Measurements from ENCODE around the gene MAML1. TPM values are rescaled to one million over a fixed set of nuclear protein-coding genes. Genes with fewer than 3 reads are reported as not detected.

MAML1 gene
- polyA plus RNA-seq, 1 donor from 2014 or later: 6.8 TPM

- Histone ChIP-seq H2AFZ (ENCODE audit: low read depth, low read length) (no peak overlapping the region), H3K4me2 (ENCODE audit: low read length) (no peak overlapping the region), H3K36me3 (ENCODE audit: insufficient read depth, low read length) (no peaks in the 10 kb centered on the region), H3F3A (ENCODE audit: insufficient read depth, low read length, poor library complexity, severe bottlenecking) (no peaks in the 10 kb centered on the region), H3K27me3 (ENCODE audit: insufficient read depth, low read depth, low read length) (peaks cover 2% of the 10 kb centered on the region), H3K79me2 (replicated peaks; ENCODE audit: insufficient read depth, low read length) (peaks cover 7% of the 10 kb centered on the region), H3K9me3 (ENCODE audit: low read length) (no peaks in the 10 kb centered on the region), H3K27ac (ENCODE audit: low read length) (no peak overlapping the region), H4K20me1 (ENCODE audit: insufficient read depth) (no peaks in the 10 kb centered on the region), H3K9ac (ENCODE audit: low read length) (no peak overlapping the region), H3K9me2 (ENCODE audit: insufficient read depth, low read length) (no peaks in the 10 kb centered on the region), H3K4me3 (ENCODE audit: low read length) (no peak overlapping the region)
- TF ChIP-seq CTCF (IDR thresholded peaks at IDR 0.05; ENCODE audit: poor library complexity, severe bottlenecking): no peak
- no peak for TF ChIP-seq TAF1 (IDR thresholded peaks at IDR 0.05; ENCODE audit: low read depth)
- TF ChIP-seq REST (IDR thresholded peaks at IDR 0.05; ENCODE audit: borderline replicate concordance): no peak
- TF ChIP-seq SMC3 (conservative IDR thresholded peaks at IDR 0.05; ENCODE audit: poor library complexity): no peak
- TF ChIP-seq RAD21 (conservative IDR thresholded peaks at IDR 0.05): no peak
- no peak for TF ChIP-seq POLR2AphosphoS5 (IDR thresholded peaks at IDR 0.05)
- TF ChIP-seq EP300 (conservative IDR thresholded peaks at IDR 0.05; ENCODE audit: poor library complexity, severe bottlenecking): no peak
- no peak for TF ChIP-seq MXI1 (conservative IDR thresholded peaks at IDR 0.05; ENCODE audit: poor library complexity, severe bottlenecking)
- no peak for TF ChIP-seq EZH2 (IDR thresholded peaks at IDR 0.05; ENCODE audit: borderline replicate concordance, insufficient read depth, low read length, poor library complexity, severe bottlenecking)
These were observed 79.7 kb downstream of the MAML1 start for GRCh38 chr5:179812135-179812825.

GRCh38 chr5:179812997-179813607 lies 80.5 kb downstream of the MAML1 start:
- Histone ChIP-seq H3K79me2 (replicated peaks; ENCODE audit: insufficient read depth, low read length) (peaks cover 3% of the 10 kb centered on the region), H3K9me3 (ENCODE audit: low read length) (no peaks in the 10 kb centered on the region), H4K20me1 (ENCODE audit: insufficient read depth) (no peaks in the 10 kb centered on the region), H3K27ac (ENCODE audit: low read length) (no peak overlapping the region), H3K4me2 (ENCODE audit: low read length) (no peak overlapping the region), H3K27me3 (ENCODE audit: insufficient read depth, low read depth, low read length) (peaks cover 4% of the 10 kb centered on the region), H3K9me2 (ENCODE audit: insufficient read depth, low read length) (no peaks in the 10 kb centered on the region), H3K9ac (ENCODE audit: low read length) (no peak overlapping the region), H3K36me3 (ENCODE audit: insufficient read depth, low read length) (no peaks in the 10 kb centered on the region), H3K4me3 (ENCODE audit: low read length) (no peak overlapping the region), H2AFZ (ENCODE audit: low read depth, low read length) (no peak overlapping the region), H3F3A (ENCODE audit: insufficient read depth, low read length, poor library complexity, severe bottlenecking) (no peaks in the 10 kb centered on the region)
- no peak for TF ChIP-seq EZH2 (IDR thresholded peaks at IDR 0.05; ENCODE audit: borderline replicate concordance, insufficient read depth, low read length, poor library complexity, severe bottlenecking)
- TF ChIP-seq RAD21 (conservative IDR thresholded peaks at IDR 0.05): no peak
- TF ChIP-seq POLR2AphosphoS5 (IDR thresholded peaks at IDR 0.05): no peak
- TF ChIP-seq REST (IDR thresholded peaks at IDR 0.05; ENCODE audit: borderline replicate concordance): no peak
- TF ChIP-seq CTCF (IDR thresholded peaks at IDR 0.05; ENCODE audit: poor library complexity, severe bottlenecking): no peak
- no peak for TF ChIP-seq TAF1 (IDR thresholded peaks at IDR 0.05; ENCODE audit: low read depth)
- TF ChIP-seq MXI1 (conservative IDR thresholded peaks at IDR 0.05; ENCODE audit: poor library complexity, severe bottlenecking): no peak
- TF ChIP-seq EP300 (conservative IDR thresholded peaks at IDR 0.05; ENCODE audit: poor library complexity, severe bottlenecking): no peak
- TF ChIP-seq SMC3 (conservative IDR thresholded peaks at IDR 0.05; ENCODE audit: poor library complexity): no peak

Data from neural cell (in vitro differentiated cells).